SW480 (cell line): ENCODE data around the gene FBLN2.

Source experiments
- DNase-seq: peaks from one replicate; pipeline ENCODE4 v3.0.0-alpha.2; 2016; ENCODE audit warnings: low spot score

Gene FBLN2

GRCh38 chr3:13605555-13605954 is 56.6 kb downstream of the FBLN2 start:
- DNase-seq, result no peak

GRCh38 chr3:13607821-13608597 is 59.1 kb downstream of the FBLN2 start:
- no peak for DNase-seq

GRCh38 chr3:13608969-13609725 is 60.2 kb downstream of the FBLN2 start:
- no peak for DNase-seq

- DNase-seq, result no peak
Measured at GRCh38 chr3:13610006-13610570, 61.2 kb downstream of the FBLN2 start.

GRCh38 chr3:13611221-13611620 is 62.3 kb downstream of the FBLN2 start:
- DNase-seq, result no peak

- DNase-seq, result no peak
Measured at GRCh38 chr3:13612829-13613228, 63.9 kb downstream of the FBLN2 start.

GRCh38 chr3:13613343-13614190 is 64.6 kb downstream of the FBLN2 start:
- no peak for DNase-seq

GRCh38 chr3:13614607-13615006 is 65.7 kb downstream of the FBLN2 start:
- DNase-seq, result no peak

GRCh38 chr3:13615019-13615528 is 66.1 kb downstream of the FBLN2 start:
- no peak for DNase-seq

GRCh38 chr3:13616359-13616758 is 67.4 kb downstream of the FBLN2 start:
- no peak for DNase-seq

- DNase-seq, result no peak
Measured at GRCh38 chr3:13617097-13617738, 68.3 kb downstream of the FBLN2 start.

- no peak for DNase-seq
Measured at GRCh38 chr3:13617981-13618380, 69.1 kb downstream of the FBLN2 start.

GRCh38 chr3:13618836-13619235 is 69.9 kb downstream of the FBLN2 start:
- no peak for DNase-seq

GRCh38 chr3:13619661-13620230 is 70.8 kb downstream of the FBLN2 start:
- DNase-seq, result no peak

- no peak for DNase-seq
Measured at GRCh38 chr3:13620281-13620680, 71.4 kb downstream of the FBLN2 start.

- DNase-seq, result no peak
Measured at GRCh38 chr3:13620776-13621365, 71.9 kb downstream of the FBLN2 start.

GRCh38 chr3:13621381-13622221 is 72.7 kb downstream of the FBLN2 start:
- DNase-seq, result no peak

GRCh38 chr3:13622356-13622755 is 73.4 kb downstream of the FBLN2 start:
- DNase-seq, result no peak

GRCh38 chr3:13623101-13623654 is 74.3 kb downstream of the FBLN2 start:
- DNase-seq, result no peak
